KOPT-K1 (cell line): Measurements from ENCODE around the gene MEIS2.

Experiments
- H3K27ac ChIP-seq: fragments of 200-600 bp; sonication (generic); 2 replicates; pipeline ENCODE4 v1.5.1; 2016; ENCODE audit warnings: antibody characterized with exemption, mild to moderate bottlenecking, low read depth, low read length; ENCODE audit not compliant: poor library complexity, severe bottlenecking
- H3K36me3 ChIP-seq: fragments of 200-600 bp; sonication (generic); 2 replicates; pipeline ENCODE4 v1.5.1; 2017; ENCODE audit warnings: antibody characterized with exemption, mild to moderate bottlenecking, low read length, moderate library complexity; ENCODE audit not compliant: insufficient read depth
- H3K9me3 ChIP-seq: fragments of 200-600 bp; sonication (generic); 2 replicates; pipeline ENCODE4 v1.5.1; 2017; ENCODE audit warnings: antibody characterized with exemption, low read length, mild to moderate bottlenecking; ENCODE audit not compliant: insufficient read depth, poor library complexity, severe bottlenecking

Gene MEIS2

DNA sequence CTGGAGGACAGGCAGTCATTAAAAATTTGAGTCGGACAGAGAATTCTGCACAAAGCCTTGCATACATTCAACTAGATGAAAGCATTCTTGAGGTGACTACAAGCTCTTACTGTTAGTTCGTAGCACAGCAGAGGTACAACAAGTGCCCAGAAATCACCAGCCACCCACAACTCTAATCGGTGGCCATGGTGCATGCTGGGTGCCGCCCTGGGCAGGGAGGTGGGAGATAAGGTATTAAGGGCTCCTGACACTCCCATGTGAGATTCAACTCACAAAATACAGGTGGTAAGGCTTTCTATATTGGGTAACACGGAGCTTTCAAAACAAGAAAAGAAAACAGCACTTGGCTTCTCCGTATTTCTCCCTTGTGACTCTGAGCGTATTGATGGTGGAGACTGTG, 66.0 kb downstream of the MEIS2 start:
- no peaks in the 10 kb centered on the region for H3K36me3 ChIP-seq
- no peak overlapping the region for H3K27ac ChIP-seq
- H3K9me3 ChIP-seq = no peaks in the 10 kb centered on the region

DNA sequence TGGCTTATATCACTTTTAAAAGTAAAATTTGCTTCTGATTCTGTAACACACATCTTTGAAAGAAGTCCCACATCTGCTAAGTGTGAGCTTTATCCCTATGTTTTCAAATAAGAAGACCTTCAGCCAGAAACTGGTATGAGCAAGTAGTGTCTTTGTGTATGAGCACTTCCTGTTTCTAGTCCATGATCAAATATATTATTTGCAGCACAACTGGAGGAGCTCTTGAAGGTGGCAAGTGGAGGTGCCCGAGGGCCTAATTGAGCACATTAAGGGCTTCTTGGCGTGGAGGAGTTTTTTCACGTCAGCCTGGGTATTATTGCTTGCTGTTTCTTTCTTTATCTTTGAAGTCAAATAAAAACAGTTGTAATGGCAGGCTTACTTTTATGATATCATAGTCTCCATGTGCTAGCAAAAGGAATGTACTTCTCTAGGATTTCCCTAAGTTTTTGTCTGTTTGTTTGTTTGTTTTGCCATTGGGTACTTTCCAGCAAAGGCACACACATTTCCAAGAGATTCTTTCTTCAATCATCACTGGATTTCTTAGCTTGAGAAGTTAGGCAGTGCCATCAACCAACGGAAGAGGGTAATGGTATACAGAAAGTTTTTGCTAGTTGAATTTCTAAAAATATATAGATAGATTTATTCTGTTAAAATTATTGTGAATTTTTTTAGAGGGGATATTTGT, 68.1 kb downstream of the MEIS2 start:
- H3K27ac ChIP-seq = no peak overlapping the region
- H3K36me3 ChIP-seq = no peaks in the 10 kb centered on the region
- H3K9me3 ChIP-seq = no peaks in the 10 kb centered on the region

DNA sequence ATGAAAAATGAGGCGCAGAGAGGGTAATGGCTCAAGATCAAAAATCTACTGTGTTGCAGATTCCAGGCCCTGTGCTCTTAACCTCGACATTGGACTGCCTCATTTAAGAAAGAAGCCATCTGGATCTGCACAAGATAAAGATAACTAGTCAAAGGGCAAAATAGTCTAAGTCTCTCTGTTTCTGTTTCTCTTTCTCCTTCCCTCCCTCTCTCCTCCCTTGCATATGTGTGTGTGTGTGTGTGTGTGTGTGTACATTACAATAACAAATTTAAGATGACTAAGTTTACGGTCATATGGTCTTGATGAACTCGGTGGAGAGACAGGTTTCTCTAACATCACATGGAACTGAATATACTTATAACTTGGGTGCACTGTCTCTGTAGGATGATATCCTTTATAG, 69.2 kb downstream of the MEIS2 start:
- H3K9me3 ChIP-seq = no peaks in the 10 kb centered on the region
- no peaks in the 10 kb centered on the region for H3K36me3 ChIP-seq
- H3K27ac ChIP-seq = no peak overlapping the region

DNA sequence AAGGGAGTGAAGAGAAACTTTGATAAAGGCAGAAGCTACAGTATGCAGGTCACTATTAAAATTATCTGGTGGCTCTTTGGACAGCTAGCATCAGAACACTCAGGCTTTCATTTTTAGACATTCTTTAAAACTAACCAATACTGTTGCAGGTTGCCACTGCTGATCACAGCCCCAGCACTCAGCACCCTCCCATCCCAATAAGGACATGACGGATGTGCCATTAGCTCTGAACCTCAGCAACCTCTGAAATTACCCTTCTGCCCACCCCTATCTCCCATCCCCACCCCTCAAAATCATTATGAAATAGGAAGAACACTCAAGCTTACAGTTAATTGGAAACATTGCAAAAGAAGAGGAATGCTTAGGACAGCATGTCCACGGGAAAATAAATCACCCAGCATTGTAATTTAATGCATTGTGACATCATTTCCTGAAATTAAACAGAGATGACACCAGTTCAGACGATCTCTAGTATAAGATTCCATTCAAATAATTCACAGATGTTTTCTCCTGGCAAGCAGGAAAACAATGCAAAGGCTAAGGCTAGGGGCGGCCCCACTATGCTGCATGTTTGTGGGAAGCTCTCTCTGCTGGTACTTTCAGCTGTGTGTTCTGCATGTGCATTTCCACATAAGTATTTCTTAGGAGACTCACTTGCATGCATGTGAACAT, 71.6 kb downstream of the MEIS2 start:
- no peaks in the 10 kb centered on the region for H3K36me3 ChIP-seq
- H3K9me3 ChIP-seq = no peaks in the 10 kb centered on the region
- H3K27ac ChIP-seq = no peak overlapping the region

DNA sequence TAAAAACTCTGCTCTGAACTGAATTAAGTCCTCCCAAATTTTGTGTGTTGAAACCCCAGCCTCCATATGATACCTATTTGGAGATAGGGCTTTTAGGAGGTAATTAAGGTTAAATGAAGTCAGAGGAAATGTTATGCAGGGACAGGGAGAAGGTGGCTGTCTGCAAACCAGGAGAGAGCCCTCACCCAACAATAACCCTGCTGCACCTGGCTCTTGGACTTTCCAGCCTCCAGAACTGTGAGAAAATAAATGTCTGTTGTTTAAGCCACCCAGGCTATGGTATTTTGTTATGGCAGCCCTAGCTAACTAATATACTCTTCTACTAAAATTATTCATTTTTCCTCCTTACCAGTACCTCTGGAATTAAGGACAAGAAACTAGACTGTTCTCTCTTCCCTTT, 79.5 kb downstream of the MEIS2 start:
- Histone ChIP-seq H3K9me3 (no peaks in the 10 kb centered on the region), H3K27ac (no peak overlapping the region), H3K36me3 (no peaks in the 10 kb centered on the region)

DNA sequence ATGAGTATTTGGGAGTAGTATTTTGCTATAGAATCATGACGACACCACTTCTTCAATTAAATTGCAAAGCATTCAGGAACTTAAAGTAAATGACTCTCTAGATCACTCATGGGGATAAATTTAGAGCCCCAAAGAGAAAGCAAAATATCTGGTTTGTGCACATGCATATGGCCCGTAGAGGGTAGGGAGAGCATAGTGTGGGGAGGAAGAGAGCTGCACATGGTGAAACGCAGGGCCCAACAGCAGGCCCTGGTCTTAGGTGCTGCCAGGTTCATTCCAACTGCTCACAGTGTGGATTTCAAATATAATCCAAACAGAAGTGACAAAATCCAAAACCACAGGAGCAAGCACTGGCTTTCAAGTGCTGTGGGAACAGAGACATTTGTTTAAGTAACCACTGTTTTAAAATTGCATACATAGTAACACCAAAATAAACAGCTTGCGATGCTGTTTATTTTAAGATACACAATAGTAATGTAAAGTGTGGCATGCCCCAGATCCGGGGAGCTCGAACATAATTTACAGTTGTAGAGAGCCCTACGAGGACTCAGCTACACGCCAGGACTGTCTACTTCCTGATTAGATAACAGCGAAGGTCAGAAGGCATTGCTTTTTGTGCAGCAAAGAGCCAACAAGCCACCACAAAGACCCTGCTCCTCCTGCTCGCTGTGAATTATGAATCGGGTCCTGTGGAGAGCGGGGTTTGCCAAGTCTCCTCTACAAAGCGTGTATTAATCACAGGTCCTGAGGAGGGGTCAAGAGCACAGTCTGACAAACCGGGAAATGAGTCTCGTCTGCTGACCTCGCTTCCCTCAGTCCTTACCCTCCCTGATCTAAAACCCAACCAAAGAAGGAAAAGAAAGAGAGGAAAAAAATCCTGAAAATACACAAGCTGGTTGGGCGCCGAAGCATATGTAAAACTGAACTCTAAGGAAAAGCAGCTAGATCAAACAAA, 80.6 kb downstream of the MEIS2 start:
- Histone ChIP-seq H3K27ac (no peak overlapping the region), H3K9me3 (no peaks in the 10 kb centered on the region), H3K36me3 (no peaks in the 10 kb centered on the region)

DNA sequence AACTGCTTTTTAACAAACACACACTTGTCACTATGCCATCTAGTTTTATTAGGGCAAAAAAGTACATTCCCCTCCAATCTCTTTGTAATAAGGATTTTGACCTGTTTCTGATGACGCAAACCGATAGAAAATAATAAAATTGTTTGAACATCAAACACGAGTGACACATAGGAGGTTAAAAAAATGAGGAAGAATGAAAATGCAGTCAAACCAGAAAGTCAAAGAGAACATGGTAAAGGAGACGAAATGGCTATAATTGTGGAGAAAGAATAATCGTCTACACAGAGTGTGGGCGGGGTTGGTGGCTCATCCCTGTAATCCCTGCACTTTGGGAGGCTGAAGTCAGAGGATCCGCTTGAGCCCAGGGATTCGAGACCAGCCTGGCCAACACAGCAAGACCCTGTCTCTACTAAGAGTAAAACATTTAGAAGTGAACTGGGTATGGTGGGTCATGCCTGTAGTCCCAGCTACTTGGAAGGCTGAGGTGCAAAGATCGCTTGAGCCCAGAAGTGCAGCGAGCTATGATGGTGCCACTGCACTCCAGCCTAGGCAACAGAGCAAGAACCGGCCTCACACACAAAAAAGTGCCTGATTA, 83.2 kb downstream of the MEIS2 start:
- Histone ChIP-seq H3K36me3 (no peaks in the 10 kb centered on the region), H3K27ac (no peak overlapping the region), H3K9me3 (no peaks in the 10 kb centered on the region)

DNA sequence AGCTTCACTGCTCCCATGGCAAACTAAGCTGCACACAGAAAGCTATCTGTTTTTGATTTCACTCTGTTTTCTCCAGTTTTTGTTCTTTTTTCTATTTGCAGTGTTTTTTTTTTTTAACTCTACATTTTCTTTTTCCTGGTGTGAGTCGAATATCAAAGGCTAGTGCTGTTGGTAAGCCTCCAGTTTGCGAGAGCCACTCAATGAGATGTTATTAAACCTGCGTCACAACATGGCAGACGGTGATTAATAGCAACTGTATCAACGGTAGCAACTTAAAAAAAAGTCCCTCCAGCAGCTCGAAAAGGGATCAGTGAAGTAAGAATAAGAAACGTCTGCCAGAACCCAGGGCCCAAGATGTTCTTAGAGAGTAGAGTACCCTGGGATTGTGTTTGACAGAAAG, 84.1 kb downstream of the MEIS2 start:
- Histone ChIP-seq H3K27ac (no peak overlapping the region), H3K36me3 (no peaks in the 10 kb centered on the region), H3K9me3 (no peaks in the 10 kb centered on the region)

DNA sequence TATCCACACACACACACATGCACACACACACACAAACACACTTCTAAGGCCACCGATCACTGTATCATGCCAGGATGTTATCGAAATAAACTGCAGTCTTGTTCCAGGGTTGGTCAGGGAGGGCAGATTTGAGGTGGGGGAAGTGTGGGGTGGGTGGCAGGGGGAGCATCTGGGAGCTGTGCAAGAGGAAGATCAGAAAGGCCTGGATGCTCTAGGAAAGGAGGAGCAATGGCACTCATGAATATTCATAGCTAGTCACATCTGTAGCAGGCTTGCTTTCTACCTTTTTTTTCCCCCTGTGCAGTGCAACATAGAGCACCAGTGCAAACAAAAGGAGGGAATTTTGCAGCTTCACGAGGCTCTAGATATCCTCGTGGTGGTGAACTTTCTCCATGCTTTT, 84.9 kb downstream of the MEIS2 start:
- no peak overlapping the region for H3K27ac ChIP-seq
- no peaks in the 10 kb centered on the region for H3K36me3 ChIP-seq
- no peaks in the 10 kb centered on the region for H3K9me3 ChIP-seq

DNA sequence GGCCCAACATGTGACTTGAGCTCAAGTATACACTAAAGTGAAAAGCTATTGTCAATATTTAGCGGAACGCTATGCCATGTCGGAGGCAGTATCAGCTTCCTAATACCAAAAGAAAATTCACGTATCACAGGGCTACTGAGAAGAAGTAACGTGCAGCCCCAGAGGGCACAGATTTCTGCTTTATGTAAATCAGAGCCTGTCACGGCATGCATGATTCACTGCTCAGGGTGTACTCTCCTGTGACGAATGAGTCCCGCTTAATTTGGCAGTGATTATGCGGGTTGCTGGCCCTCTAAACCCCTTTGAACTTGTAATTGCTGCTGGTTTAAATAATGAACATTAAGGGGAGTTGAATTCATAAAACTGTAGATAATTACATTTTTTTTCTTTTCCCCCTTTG, 85.3 kb downstream of the MEIS2 start:
- Histone ChIP-seq H3K36me3 (no peaks in the 10 kb centered on the region), H3K9me3 (no peaks in the 10 kb centered on the region), H3K27ac (no peak overlapping the region)

DNA sequence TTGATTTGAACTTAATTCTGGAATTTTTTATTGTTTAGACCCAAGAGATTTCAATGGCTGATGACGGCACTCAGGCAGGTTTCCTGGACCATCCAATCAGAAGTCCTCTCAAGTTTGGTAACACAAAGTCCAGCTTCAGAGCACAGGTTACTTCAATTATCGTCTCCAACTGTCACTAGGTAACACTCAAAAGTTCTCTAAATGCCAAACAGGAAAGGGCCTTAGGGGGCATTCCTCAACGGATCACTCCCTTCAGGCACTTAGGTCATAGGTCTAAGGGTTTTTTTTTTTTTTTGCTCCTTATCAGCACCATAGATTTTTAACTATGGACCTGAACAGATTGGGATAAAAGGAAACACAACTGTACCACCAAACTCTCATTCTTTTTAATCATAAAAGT, 85.8 kb downstream of the MEIS2 start:
- Histone ChIP-seq H3K9me3 (no peaks in the 10 kb centered on the region), H3K27ac (no peak overlapping the region), H3K36me3 (no peaks in the 10 kb centered on the region)

DNA sequence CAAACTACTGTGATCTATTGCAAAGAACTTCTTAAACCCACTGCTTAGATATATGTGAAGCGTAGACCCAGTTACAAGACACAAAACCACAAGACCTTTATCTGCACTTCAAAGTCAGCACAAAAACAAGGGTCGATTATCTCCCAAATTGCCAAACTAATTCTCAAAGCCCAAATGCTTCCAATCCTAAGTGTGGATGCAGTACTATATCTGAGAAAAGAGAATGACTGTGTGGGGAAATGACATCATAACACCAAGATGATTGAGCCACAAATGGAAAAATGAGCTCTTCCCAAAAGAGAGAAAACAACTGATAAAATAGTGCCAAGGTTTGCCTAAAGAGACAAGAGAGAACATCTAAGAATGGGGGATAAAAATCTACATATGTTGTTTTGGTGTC, 86.2 kb downstream of the MEIS2 start:
- no peak overlapping the region for H3K27ac ChIP-seq
- no peaks in the 10 kb centered on the region for H3K9me3 ChIP-seq
- H3K36me3 ChIP-seq = no peaks in the 10 kb centered on the region

DNA sequence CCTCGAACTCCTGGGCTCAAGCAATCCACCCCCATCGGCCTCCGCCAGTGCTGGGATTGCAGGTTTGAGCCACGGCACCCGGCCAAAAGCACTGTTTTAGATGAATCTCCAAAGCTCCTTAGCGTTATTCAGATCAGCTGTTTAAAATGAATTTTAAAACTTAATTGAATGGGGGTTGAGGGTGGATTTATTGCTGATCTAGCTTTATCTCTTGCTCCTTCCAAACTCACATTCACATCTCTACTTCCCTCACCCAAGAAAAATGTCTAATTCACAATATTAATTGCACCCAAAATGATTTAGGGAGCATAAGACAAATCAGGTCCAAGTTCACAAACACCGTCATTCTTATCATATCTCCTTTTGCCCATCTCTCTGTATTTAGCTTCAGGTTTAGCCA, 89.8 kb downstream of the MEIS2 start:
- Histone ChIP-seq H3K27ac (no peak overlapping the region), H3K9me3 (no peaks in the 10 kb centered on the region), H3K36me3 (no peaks in the 10 kb centered on the region)

DNA sequence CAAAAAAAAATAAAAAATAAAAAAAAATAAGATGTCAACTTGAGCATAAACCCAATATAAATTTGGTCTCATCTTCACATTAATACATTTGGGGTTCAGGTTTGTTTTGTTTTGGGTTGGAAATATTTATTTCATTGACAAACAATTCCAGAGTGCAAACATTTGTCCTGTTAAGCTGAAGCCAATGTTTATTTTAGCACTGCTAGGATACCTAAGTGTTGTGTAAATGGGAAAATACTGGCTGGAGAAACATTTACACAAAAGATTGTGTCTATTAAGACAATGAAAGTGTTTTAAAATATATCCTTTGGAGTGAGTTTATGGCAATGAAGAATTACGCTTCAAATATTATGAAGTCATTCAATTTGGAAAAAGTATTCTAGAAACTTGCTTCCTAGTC, 91.1 kb downstream of the MEIS2 start:
- Histone ChIP-seq H3K27ac (no peak overlapping the region), H3K36me3 (no peaks in the 10 kb centered on the region)

DNA sequence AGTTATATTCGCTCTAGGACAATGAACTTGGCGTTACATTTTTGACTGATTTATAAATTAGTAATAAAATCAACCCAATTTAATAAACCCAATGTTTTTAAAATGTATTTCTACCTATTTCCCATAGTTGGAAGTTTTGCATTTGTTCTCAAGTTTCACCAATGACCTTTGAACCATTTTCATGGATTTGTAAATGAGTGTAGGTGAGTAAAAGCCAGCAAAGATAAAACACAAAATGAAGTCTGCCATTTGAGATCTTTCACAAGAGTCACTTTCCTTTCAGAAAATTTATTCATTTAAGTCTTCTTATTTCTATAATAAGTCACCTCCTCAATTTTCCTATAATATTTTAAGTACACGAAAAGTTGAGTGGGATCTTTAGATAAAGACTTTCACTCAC, 92.1 kb downstream of the MEIS2 start:
- no peaks in the 10 kb centered on the region for H3K9me3 ChIP-seq

More for the DNA sequence above, 91.1 kb downstream of the MEIS2 start:
- H3K9me3 ChIP-seq = no peaks in the 10 kb centered on the region

More for the DNA sequence above, 92.1 kb downstream of the MEIS2 start:
- Histone ChIP-seq H3K27ac (no peak overlapping the region), H3K36me3 (no peaks in the 10 kb centered on the region)
